GM10248 (cell line): ENCODE measurements around the gene TMEM39B.

Source experiments
- CTCF ChIA-PET: fragments of 300-600 bp; sonication (Branson Sonifier 250); formaldehyde crosslinking; extraction: SDS; loops from one replicate; lab custom pipeline; 2021; ENCODE audit warnings: antibody characterized with exemption; lab: Yijun Ruan, JAX
- POLR2A ChIA-PET: fragments of 350-650 bp; sonication (Branson Sonifier 250); formaldehyde crosslinking; extraction: SDS; loops from one replicate; lab custom pipeline; 2020; ENCODE audit warnings: antibody characterized with exemption; lab: Yijun Ruan, JAX
- DNase-seq: peaks from one replicate; pipeline ENCODE4 v3.0.0; 2012; ENCODE audit errors: extremely low spot score
- TF ChIP-seq, protein P1 (sequence below): IDR thresholded peaks from 2 replicates; pipeline ENCODE4 v1.5.1; 2012; ENCODE audit warnings: mild to moderate bottlenecking, low read depth; ENCODE audit errors: extremely low read depth, missing control alignments, control extremely low read depth

The TMEM39B gene

GRCh38 chr1:32091591-32091990, 18.9 kb downstream of the TMEM39B start:
- CTCF ChIA-PET, result interaction anchor here (1.0 to 1.3 kb wide), 2 partner anchors 8 to 17 kb away, joined by 4 to 5 read pairs; no protein-coding TSS in a partner anchor
- POLR2A ChIA-PET, result interaction anchor here (0.6 kb wide), 2 partner anchors 10 to 220 kb away, joined by 8 to 13 read pairs; no protein-coding TSS in a partner anchor
- DNase-seq, result no peak
- TF ChIP-seq, protein P1, sequence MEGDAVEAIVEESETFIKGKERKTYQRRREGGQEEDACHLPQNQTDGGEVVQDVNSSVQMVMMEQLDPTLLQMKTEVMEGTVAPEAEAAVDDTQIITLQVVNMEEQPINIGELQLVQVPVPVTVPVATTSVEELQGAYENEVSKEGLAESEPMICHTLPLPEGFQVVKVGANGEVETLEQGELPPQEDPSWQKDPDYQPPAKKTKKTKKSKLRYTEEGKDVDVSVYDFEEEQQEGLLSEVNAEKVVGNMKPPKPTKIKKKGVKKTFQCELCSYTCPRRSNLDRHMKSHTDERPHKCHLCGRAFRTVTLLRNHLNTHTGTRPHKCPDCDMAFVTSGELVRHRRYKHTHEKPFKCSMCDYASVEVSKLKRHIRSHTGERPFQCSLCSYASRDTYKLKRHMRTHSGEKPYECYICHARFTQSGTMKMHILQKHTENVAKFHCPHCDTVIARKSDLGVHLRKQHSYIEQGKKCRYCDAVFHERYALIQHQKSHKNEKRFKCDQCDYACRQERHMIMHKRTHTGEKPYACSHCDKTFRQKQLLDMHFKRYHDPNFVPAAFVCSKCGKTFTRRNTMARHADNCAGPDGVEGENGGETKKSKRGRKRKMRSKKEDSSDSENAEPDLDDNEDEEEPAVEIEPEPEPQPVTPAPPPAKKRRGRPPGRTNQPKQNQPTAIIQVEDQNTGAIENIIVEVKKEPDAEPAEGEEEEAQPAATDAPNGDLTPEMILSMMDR, result no peak

DNA sequence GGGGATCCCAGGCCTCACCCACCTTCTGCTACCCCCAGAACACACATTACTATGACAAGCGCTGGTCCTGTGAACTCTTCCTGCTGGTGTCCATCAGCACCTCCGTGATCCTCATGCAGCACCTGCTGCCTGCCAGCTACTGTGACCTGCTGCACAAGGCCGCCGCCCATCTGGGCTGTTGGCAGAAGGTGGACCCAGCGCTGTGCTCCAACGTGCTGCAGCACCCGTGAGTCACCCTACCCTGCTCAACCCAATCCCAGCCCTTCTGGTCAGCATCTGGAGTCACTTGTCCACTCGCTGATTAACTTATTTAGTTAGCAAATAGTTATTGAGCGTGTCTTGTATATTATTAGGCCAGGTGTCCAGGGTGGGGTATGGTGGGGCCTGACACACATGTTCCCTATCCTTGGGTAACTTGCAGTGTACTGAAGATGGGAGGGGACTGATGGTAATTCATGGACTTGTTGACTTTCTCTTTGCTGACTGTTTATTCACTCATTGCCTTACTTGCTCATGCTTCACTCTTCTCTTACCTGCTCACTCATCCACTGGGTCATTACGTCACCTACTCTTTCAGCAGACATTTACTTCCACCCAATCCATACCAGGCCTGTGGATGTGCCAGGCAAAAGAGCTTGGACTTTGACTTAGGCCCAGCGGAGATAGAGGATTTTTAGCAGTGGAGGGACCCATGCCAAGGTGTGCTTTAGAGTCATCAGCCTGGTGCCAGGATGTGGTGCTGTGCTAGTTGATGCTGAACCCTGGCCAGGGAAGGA, 22.2 kb downstream of the TMEM39B start:
- ChIA-PET POLR2A (no interaction called here), CTCF (interaction anchor here (0.9 kb wide), 1 partner anchor 14 kb away, joined by 3 read pairs; no protein-coding TSS in a partner anchor)
- TF ChIP-seq, protein P1, result no peak
- no peak for DNase-seq

DNA sequence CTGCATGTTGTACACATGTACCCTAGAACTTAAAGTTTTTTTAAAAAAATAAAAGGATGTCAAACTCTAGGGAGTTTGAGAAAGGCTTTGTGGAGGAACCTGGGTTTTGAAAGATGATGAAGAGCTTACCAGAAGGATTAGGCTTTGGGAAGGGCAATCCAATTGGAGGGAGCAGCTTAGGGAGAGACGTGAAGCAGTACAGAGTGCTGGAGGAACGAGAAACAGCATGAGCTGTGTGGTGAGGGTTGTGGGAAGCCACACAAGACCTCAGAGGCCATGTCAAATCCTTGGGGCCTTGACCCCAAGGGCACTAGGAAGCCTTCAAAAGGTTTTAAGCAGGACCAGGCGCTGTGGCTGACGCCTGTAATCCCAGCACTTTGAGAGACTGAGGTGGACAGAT, 26.7 kb downstream of the TMEM39B start:
- CTCF ChIA-PET, result interaction anchor here (1.3 to 2.0 kb wide), 2 partner anchors 9 to 37 kb away, joined by 3 to 7 read pairs; partner anchors contain the start of gene KPNA6
- TF ChIP-seq, protein P1, result no peak
- POLR2A ChIA-PET, result no interaction called here
- no peak for DNase-seq

DNA sequence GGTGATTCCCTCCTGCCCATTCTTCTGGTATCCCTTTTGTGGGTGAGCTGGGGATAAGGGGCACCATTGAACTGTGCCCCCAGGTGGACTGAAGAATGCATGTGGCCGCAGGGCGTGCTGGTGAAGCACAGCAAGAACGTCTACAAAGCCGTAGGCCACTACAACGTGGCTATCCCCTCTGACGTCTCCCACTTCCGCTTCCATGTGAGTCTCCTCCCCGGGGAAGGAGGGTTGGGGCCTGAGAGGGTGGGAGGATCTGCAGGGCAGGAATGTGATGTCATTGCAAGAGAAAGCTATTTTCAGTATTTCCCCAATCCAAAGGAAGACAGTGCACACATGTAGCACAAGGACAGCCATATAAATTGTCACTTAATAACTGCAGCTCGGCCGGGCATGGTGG, 27.6 kb downstream of the TMEM39B start:
- TF ChIP-seq, protein P1, result no peak
- no peak for DNase-seq
- CTCF ChIA-PET, result interaction anchor here (1.2 to 2.0 kb wide), 4 partner anchors 8 to 62 kb away, joined by 3 to 7 read pairs (median 4); partner anchors contain the start of gene KPNA6
- POLR2A ChIA-PET, result no interaction called here

DNA sequence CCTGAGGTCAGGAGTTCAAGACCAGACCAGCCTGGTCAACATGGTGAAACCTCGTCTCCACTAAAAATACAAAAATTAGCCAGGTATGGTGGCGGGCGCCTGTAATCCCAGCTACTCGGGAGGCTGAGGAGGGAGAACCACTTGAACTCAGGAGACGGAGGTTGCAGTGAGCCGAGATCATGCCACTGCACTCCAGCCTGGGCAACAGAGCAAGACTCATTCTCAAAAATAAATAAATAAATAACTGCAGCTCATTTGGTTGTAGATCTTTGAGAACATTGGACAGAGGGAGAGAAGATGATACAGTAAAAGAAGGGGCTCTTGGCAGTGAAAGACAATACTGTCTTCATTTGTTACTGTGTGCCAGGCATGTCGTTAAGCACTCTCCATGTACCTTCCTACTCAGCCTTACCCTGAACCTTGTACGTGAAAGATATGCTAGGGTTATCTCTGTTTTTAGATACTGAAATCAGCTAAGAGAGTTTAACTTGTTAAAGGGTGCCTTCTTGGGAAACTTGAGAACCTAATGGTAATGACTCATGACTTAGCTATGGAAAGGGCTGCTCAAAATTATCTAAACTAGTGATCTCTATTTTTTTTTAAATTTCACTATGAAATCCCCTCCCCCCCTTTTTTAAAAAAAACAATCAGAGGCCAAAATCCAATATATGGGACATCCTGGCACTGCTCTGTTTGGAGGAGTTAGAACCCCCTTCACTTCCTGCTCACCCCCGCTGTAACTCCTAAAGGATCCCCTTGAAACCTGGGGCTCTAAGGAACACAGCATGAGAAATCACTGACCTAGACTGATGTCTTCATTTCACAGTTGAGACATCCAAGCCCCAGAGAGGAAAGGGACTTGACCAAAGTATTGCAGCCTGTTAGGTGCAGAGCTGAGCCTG, 28.3 kb downstream of the TMEM39B start:
- TF ChIP-seq, protein P1, result no peak
- POLR2A ChIA-PET, result interaction anchor here (0.9 kb wide), 1 partner anchor 235 kb away, joined by 3 read pairs; the partner anchor contains the start of gene MARCKSL1
- CTCF ChIA-PET, result interaction anchor here (1.2 to 2.0 kb wide), 5 partner anchors 8 to 63 kb away, joined by 3 to 7 read pairs (median 4); partner anchors contain the start of gene KPNA6
- no peak for DNase-seq

- POLR2A ChIA-PET, result interaction anchor here (0.6 kb wide), 2 partner anchors 168 to 256 kb away, joined by 3 read pairs; no protein-coding TSS in a partner anchor
Measured at GRCh38 chr1:32104127-32104526, 31.4 kb downstream of the TMEM39B start.

More at GRCh38 chr1:32104127-32104526, 31.4 kb downstream of the TMEM39B start:
- DNase-seq, result no peak
- TF ChIP-seq, protein P1, result no peak
- CTCF ChIA-PET, result interaction anchor here (1.0 to 2.2 kb wide), 2 partner anchors 24 to 31 kb away, joined by 4 to 8 read pairs; partner anchors contain the start of gene TMEM39B
